Cerebellar nuclear complex (tissue), 1 donor: ENCODE data around the gene EGLN1.

ENCODE experiments used
- DNase-seq, 2 experiments: peaks; one replicate each; lab custom pipeline; 2025; lab: John Stamatoyannopoulos, UW

The EGLN1 gene

GRCh38 chr1:231421546-231421970, 529 bp downstream of the EGLN1 start:
- DNase-seq, result no peak

- DNase-seq, result no peak
Measured at GRCh38 chr1:231420959-231421545, 1.0 kb downstream of the EGLN1 start.

- DNase-seq, result no peak
Measured at GRCh38 chr1:231420299-231420958, 1.7 kb downstream of the EGLN1 start.

- DNase-seq, result no peak
Measured at GRCh38 chr1:231419738-231420298, 2.3 kb downstream of the EGLN1 start.

GRCh38 chr1:231419147-231419546, 2.9 kb downstream of the EGLN1 start:
- DNase-seq, result no peak

- DNase-seq, result no peak
Measured at GRCh38 chr1:231418741-231419107, 3.4 kb downstream of the EGLN1 start.

GRCh38 chr1:231418101-231418740, 3.9 kb downstream of the EGLN1 start:
- DNase-seq, result no peak

- no peak for DNase-seq
Measured at GRCh38 chr1:231417513-231417912, 4.6 kb downstream of the EGLN1 start.

GRCh38 chr1:231416901-231417300, 5.2 kb downstream of the EGLN1 start:
- no peak for DNase-seq

GRCh38 chr1:231415018-231415583, 7.0 kb downstream of the EGLN1 start:
- no peak for DNase-seq

GRCh38 chr1:231414260-231415016, 7.6 kb downstream of the EGLN1 start:
- no peak for DNase-seq

- no peak for DNase-seq
Measured at GRCh38 chr1:231413749-231414082, 8.4 kb downstream of the EGLN1 start.

GRCh38 chr1:231411036-231411531, 11.0 kb downstream of the EGLN1 start:
- DNase-seq, result no peak

GRCh38 chr1:231410036-231410612, 12.0 kb downstream of the EGLN1 start:
- DNase-seq, result no peak

GRCh38 chr1:231408528-231409094, 13.5 kb downstream of the EGLN1 start:
- DNase-seq, result no peak

- DNase-seq, result no peak
Measured at GRCh38 chr1:231407547-231408396, 14.3 kb downstream of the EGLN1 start.

GRCh38 chr1:231407049-231407448, 15.0 kb downstream of the EGLN1 start:
- DNase-seq, result no peak

GRCh38 chr1:231404318-231404717, 17.8 kb downstream of the EGLN1 start:
- no peak for DNase-seq

- no peak for DNase-seq
Measured at GRCh38 chr1:231401478-231401877, 20.6 kb downstream of the EGLN1 start.
